HL-60 (cell line): ENCODE data around the gene PSMC4.

ENCODE experiments used
- CTCF ChIP-seq: IDR thresholded peaks from one replicate; pipeline ENCODE4 v1.5.1; 2011; ENCODE audit warnings: low read length, control low read depth, inconsistent platforms; ENCODE audit not compliant: insufficient read depth
- POLR2AphosphoS5 ChIP-seq: IDR thresholded peaks from 2 replicates; pipeline ENCODE4 v1.6.1; 2012; ENCODE audit warnings: low read depth
- REST ChIP-seq: IDR thresholded peaks from 2 replicates; pipeline ENCODE4 v1.6.1; 2012; ENCODE audit warnings: low read depth; ENCODE audit not compliant: insufficient replicate concordance

GRCh38 chr19:39967561-39967960 lies 3.4 kb upstream of the PSMC4 start:
- TF ChIP-seq CTCF (no peak), POLR2AphosphoS5 (no peak), REST (no peak)
